Osteoblast (primary cell): ENCODE measurements around the gene ADGRG6. TPM values are rescaled to one million over a fixed set of nuclear protein-coding genes. Genes with fewer than 3 reads are reported as not detected.

ENCODE experiments used
- DNase-seq: peaks from one replicate; pipeline ENCODE4 v3.0.0; 2011; ENCODE audit warnings: low spot score, mixed read lengths; ENCODE audit not compliant: insufficient read length; ENCODE audit errors: missing footprints
- H2AFZ ChIP-seq: 2 replicates; pipeline ENCODE4 v1.6.0; 2011; ENCODE audit warnings: mild to moderate bottlenecking, low read length
- H3K27ac ChIP-seq: 2 replicates; pipeline ENCODE4 v1.5.1; 2011; ENCODE audit warnings: mild to moderate bottlenecking, low read depth, low read length, moderate library complexity
- H3K27me3 ChIP-seq: 2 replicates; pipeline ENCODE4 v1.6.0; 2012; ENCODE audit warnings: mild to moderate bottlenecking, control low read depth, inconsistent platforms, low read length, moderate library complexity; ENCODE audit not compliant: insufficient read depth
- H3K36me3 ChIP-seq: 2 replicates; pipeline ENCODE4 v1.5.1; 2011; ENCODE audit warnings: mild to moderate bottlenecking, low read length, control low read depth, moderate library complexity; ENCODE audit not compliant: insufficient read depth
- H3K4me1 ChIP-seq: 2 replicates; pipeline ENCODE4 v1.5.1; 2011; ENCODE audit warnings: mild to moderate bottlenecking, low read length, control low read depth, moderate library complexity; ENCODE audit not compliant: insufficient read depth
- H3K4me2 ChIP-seq: 2 replicates; pipeline ENCODE4 v1.6.0; 2011; ENCODE audit warnings: mild to moderate bottlenecking, low read length; ENCODE audit not compliant: insufficient read depth
- H3K4me3 ChIP-seq: fragments of 200-600 bp; sonication (generic); 3 replicates; pipeline ENCODE4 v1.5.1; 2012; ENCODE audit warnings: mild to moderate bottlenecking, low read length, inconsistent platforms; ENCODE audit not compliant: insufficient read depth
- H3K79me2 ChIP-seq: 2 replicates; pipeline ENCODE4 v1.6.0; 2012; ENCODE audit warnings: mild to moderate bottlenecking, low read length, control low read depth, inconsistent platforms; ENCODE audit not compliant: insufficient read depth
- H3K9me3 ChIP-seq: 2 replicates; pipeline ENCODE4 v1.5.1; 2011; ENCODE audit warnings: low read depth, low read length, control low read depth
- H4K20me1 ChIP-seq: 2 replicates; pipeline ENCODE4 v1.6.0; 2012; ENCODE audit warnings: mild to moderate bottlenecking, low read length, control low read depth; ENCODE audit not compliant: insufficient read depth
- total RNA-seq: library from RNA; depleted of rRNA; stranded (reverse); fragments of >200 nt; gene quantifications from 2 replicates; pipeline ENCODE4 v1.2.3, GENCODE V29; 2012
- TF ChIP-seq, protein P1 (sequence below): IDR thresholded peaks from 2 replicates; pipeline ENCODE4 v1.5.1; 2011; ENCODE audit warnings: mild to moderate bottlenecking, low read depth, low read length, moderate library complexity; ENCODE audit errors: extremely low read depth

The ADGRG6 gene
- total RNA-seq, 1 donor = 0.36 TPM

DNA sequence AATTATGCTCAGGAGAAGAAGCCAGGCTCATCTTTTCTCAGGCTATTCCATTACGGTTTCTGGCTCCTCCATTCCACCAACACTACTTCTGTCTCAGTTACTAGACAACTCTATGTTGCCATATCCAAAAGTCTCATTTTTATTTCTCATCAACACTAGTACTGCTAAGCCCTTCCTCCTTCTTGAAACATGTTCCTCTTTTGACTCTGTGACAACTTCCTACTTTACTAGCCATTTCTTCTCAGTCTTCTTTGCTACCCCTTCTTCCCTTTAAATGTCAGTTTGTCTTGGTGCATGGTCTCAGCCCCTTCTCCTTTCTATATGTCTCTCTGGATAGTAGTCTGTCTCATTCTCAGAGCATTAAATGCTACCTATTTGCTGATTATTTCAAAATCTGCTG is 7.1 kb upstream of the ADGRG6 start:
- Histone ChIP-seq H3K9me3 (no peaks in the 10 kb centered on the region), H3K27ac (no peak overlapping the region), H3K4me3 (no peak overlapping the region), H3K4me2 (no peak overlapping the region), H3K4me1 (peaks cover 10% of the 10 kb centered on the region), H3K36me3 (no peaks in the 10 kb centered on the region), H2AFZ (no peak overlapping the region), H4K20me1 (no peaks in the 10 kb centered on the region), H3K27me3 (no peaks in the 10 kb centered on the region), H3K79me2 (no peaks in the 10 kb centered on the region)
- DNase-seq = no peak
- TF ChIP-seq, protein P1, sequence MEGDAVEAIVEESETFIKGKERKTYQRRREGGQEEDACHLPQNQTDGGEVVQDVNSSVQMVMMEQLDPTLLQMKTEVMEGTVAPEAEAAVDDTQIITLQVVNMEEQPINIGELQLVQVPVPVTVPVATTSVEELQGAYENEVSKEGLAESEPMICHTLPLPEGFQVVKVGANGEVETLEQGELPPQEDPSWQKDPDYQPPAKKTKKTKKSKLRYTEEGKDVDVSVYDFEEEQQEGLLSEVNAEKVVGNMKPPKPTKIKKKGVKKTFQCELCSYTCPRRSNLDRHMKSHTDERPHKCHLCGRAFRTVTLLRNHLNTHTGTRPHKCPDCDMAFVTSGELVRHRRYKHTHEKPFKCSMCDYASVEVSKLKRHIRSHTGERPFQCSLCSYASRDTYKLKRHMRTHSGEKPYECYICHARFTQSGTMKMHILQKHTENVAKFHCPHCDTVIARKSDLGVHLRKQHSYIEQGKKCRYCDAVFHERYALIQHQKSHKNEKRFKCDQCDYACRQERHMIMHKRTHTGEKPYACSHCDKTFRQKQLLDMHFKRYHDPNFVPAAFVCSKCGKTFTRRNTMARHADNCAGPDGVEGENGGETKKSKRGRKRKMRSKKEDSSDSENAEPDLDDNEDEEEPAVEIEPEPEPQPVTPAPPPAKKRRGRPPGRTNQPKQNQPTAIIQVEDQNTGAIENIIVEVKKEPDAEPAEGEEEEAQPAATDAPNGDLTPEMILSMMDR = no peak

DNA sequence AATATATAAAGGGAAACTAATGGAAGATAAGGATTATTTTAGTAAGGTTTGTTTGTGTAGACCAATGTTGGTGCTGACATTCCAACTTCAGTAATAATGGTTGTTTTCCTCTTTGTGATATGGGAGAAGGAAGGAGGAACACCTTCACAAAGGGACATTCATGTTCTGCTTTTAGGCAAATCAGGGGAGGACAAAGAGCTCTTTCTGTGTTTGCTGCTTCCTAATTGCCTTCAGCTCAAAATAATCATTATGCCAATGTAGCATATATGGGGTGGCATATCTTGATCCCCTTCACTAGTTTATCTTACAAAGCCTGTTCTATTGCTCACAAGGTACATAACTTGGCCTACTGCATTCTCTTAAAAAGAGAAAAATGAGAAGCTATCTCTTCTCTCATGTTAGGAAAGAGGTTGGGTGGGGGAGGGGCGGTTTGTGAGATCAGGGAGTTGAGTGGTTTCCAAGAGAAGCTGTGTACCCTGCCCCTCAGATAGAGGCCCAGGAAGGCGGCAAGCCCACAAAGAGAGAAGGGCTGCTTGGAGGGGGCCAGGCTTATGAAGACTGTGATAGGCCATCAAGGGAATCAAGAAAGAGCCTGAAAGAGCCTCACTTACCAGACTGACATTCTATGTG is 4.7 kb upstream of the ADGRG6 start:
- Histone ChIP-seq H3K4me2 (no peak overlapping the region), H3K27me3 (no peaks in the 10 kb centered on the region), H3K27ac (no peak overlapping the region), H3K9me3 (no peaks in the 10 kb centered on the region), H3K4me3 (no peak overlapping the region), H2AFZ (no peak overlapping the region), H3K4me1 (peaks cover 17% of the 10 kb centered on the region), H3K79me2 (no peaks in the 10 kb centered on the region), H4K20me1 (no peaks in the 10 kb centered on the region), H3K36me3 (no peaks in the 10 kb centered on the region)
- DNase-seq = no peak
- TF ChIP-seq, protein P1 = no peak

DNA sequence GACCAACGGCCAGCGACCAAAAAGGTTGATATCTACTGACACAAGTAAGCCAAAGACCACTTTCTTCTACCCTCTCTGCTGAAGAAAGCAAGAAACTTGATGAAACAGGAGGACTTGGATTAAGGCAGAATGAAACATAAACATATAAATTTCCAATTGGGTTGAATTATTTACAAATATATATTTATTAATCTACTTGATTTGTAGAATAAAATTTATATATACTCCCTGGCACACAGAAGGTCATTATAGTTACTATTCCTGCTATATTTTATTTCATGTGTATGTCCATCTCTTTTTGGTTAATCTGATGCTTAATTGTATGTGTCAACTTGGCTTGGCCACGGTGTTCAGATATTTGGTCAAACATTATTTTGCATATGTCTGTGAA is 4.2 kb upstream of the ADGRG6 start:
- no peak overlapping the region for H3K4me2 ChIP-seq
- H3K79me2 ChIP-seq = no peaks in the 10 kb centered on the region
- DNase-seq = no peak
- H2AFZ ChIP-seq = no peak overlapping the region
- no peaks in the 10 kb centered on the region for H3K36me3 ChIP-seq
- H4K20me1 ChIP-seq = no peaks in the 10 kb centered on the region
- peaks cover 4% of the 10 kb centered on the region for H3K27me3 ChIP-seq
- TF ChIP-seq, protein P1 = no peak
- H3K4me3 ChIP-seq = no peak overlapping the region
- no peak overlapping the region for H3K27ac ChIP-seq
- H3K4me1 ChIP-seq = peaks cover 19% of the 10 kb centered on the region
- no peaks in the 10 kb centered on the region for H3K9me3 ChIP-seq

DNA sequence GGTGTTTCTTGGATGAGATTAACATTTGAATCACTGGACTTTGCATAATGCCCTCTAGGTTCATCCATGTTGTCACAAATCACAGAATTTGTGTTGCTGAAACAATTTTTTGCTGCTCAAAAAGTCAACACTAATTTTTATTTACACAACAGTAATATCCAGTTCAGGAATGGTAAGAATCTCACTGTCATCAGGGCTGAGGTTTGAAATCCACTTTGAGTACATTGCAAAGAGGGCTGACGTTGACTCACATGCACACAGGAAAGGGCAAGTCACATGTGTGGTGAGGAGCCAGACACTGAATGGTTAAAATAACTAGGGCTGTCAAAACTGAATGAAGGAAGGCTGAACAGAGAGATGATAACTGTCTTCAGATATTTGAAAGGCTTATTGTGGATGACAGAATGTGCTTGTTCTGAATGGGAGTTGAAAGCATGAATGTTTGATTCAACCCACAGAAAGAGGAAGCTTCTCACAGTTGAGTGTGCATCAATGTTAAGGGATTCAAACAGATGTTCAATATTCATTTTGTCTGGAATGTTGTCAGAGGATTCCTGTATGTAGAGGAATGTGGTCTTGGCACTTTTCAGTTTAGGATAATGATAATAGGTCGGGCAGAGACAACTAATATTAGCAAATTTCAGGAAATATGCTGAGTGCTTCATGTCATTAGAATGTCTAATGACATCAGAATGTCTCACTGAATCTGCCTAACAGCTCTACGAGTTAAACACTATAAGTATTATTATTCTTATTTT is 3.6 kb upstream of the ADGRG6 start:
- Histone ChIP-seq H3K27me3 (peaks cover 4% of the 10 kb centered on the region), H3K36me3 (no peaks in the 10 kb centered on the region), H4K20me1 (no peaks in the 10 kb centered on the region), H3K4me3 (no peak overlapping the region), H3K4me1 (peaks cover 19% of the 10 kb centered on the region), H3K79me2 (no peaks in the 10 kb centered on the region), H3K4me2 (no peak overlapping the region), H3K9me3 (no peaks in the 10 kb centered on the region), H2AFZ (no peak overlapping the region), H3K27ac (peak overlapping the region; percentile 8)
- DNase-seq = peak; percentile 84
- TF ChIP-seq, protein P1 = no peak
